K562 (cell line): ENCODE results near the gene ARHGEF17. TPM values are rescaled to one million over a fixed set of nuclear protein-coding genes. Genes with fewer than 3 reads are reported as not detected.

Experiments used
- ATAC-seq: fragments of 200-7000 bp; cut with Tn5 transposase; 3 replicates; pipeline ENCODE4 v1.9.1; 2020; ENCODE audit warnings: moderate library complexity
- BruUV-seq: library from RNA; stranded (reverse); fragments of 400-500 nt; replicated peaks from 2 replicates; lab custom pipeline; 2021; lab: Mats Ljungman, UMichigan
- CTCF ChIA-PET: fragments of 300-600 bp; formaldehyde crosslinking; extraction: SDS; loops from one replicate; lab custom pipeline; 2021; ENCODE audit warnings: low intra/inter-chr PET ratio; lab: Yijun Ruan, JAX
- POLR2A ChIA-PET: fragments of 300-600, 350-650 bp; sonication (Branson Sonifier 250); formaldehyde crosslinking; extraction: SDS; loops from one replicate; lab custom pipeline; 2021; ENCODE audit warnings: antibody characterized with exemption, inconsistent platforms; lab: Yijun Ruan, JAX
- DNase-seq, 4 experiments: peaks; one replicate each; pipeline versions ENCODE4 v3.0.0 to v3.0.0-alpha.2; 2011 to 2018; ENCODE audit warnings: low spot score in 3 of 4, mixed read lengths in 3 of 4; ENCODE audit errors: extremely low read depth in 1 of 4
- FAIRE-seq: peaks from 2 replicates; lab custom pipeline; 2011; peaks lifted over from hg19 to GRCh38; lab: Jason Lieb, UNC
- H2AFZ ChIP-seq: 2 replicates; pipeline ENCODE4 v1.6.0; 2011; ENCODE audit warnings: low read depth, low read length, control low read depth, inconsistent platforms
- H3K27ac ChIP-seq: fragments of 200-600 bp; 3 replicates; pipeline ENCODE4 v1.8.0; 2011; ENCODE audit warnings: low read depth, mild to moderate bottlenecking, control low read depth, inconsistent platforms, low read length, moderate library complexity, mixed read lengths; ENCODE audit errors: extremely low read depth
- H3K27me3 ChIP-seq, 2 experiments: fragments of 300-600 bp in 1 of 2; 2 replicates in 1 of 2; 3 replicates in 1 of 2; pipeline versions ENCODE4 v1.6.0 to v1.8.0; 2011; ENCODE audit warnings: inconsistent platforms in 2 of 2, low read length in 2 of 2, mild to moderate bottlenecking in 1 of 2, mixed read lengths in 1 of 2, moderate library complexity in 1 of 2; ENCODE audit not compliant: control insufficient read depth in 2 of 2, insufficient read depth in 2 of 2
- H3K36me3 ChIP-seq: fragments of 300-600 bp; 3 replicates; pipeline ENCODE4 v1.8.0; 2011; ENCODE audit warnings: mild to moderate bottlenecking, low read length, inconsistent platforms; ENCODE audit not compliant: control insufficient read depth, insufficient read depth
- H3K4me1 ChIP-seq, 2 experiments: fragments of 200-600 bp in 1 of 2; replicated peaks in 1 of 2; 2 replicates in 1 of 2; 3 replicates in 1 of 2; pipeline versions ENCODE4 v1.5.1 to v1.8.0; 2011; ENCODE audit warnings: inconsistent platforms in 2 of 2, low read length in 2 of 2, mild to moderate bottlenecking in 1 of 2, mixed read lengths in 1 of 2, moderate library complexity in 1 of 2; ENCODE audit not compliant: control insufficient read depth in 2 of 2, insufficient read depth in 2 of 2
- H3K4me2 ChIP-seq: 2 replicates; pipeline ENCODE4 v1.6.1; 2011; ENCODE audit warnings: low read length, control low read depth, inconsistent platforms, mixed read lengths; ENCODE audit not compliant: insufficient read depth
- H3K4me3 ChIP-seq: fragments of 200-600 bp; sonication (generic), shearing (Covaris generic); 2 replicates; pipeline ENCODE4 v1.5.1; 2016; ENCODE audit warnings: control low read depth, inconsistent platforms
- H3K79me2 ChIP-seq: fragments of 200-600 bp; 3 replicates; pipeline ENCODE4 v1.8.0; 2011; ENCODE audit warnings: low read length, inconsistent platforms; ENCODE audit not compliant: control insufficient read depth, insufficient read depth
- H3K9ac ChIP-seq, 2 experiments: 2 replicates each; pipeline versions ENCODE4 v1.6.0 to v1.6.1; 2011; ENCODE audit warnings: low read depth in 2 of 2, low read length in 2 of 2, control low read depth in 1 of 2, inconsistent platforms in 1 of 2, mild to moderate bottlenecking in 1 of 2, mixed read lengths in 1 of 2; ENCODE audit not compliant: insufficient read depth in 1 of 2
- H3K9me1 ChIP-seq: one replicate; pipeline ENCODE4 v1.6.0; 2011; ENCODE audit warnings: inconsistent platforms, mild to moderate bottlenecking, low read length, moderate library complexity; ENCODE audit not compliant: control insufficient read depth, insufficient read depth
- H3K9me3 ChIP-seq: replicated peaks from 2 replicates; pipeline ENCODE4 v1.5.1; 2011; ENCODE audit warnings: low read depth, low read length, inconsistent platforms; ENCODE audit not compliant: control insufficient read depth, insufficient read depth
- H4K20me1 ChIP-seq: replicated peaks from 2 replicates; pipeline ENCODE4 v1.6.1; 2011; ENCODE audit warnings: low read length, inconsistent platforms, mixed read lengths; ENCODE audit not compliant: control insufficient read depth, insufficient read depth
- CBX8 ChIP-seq: fragments of 200-600 bp; sonication (generic); IDR thresholded peaks from 2 replicates; pipeline ENCODE4 v1.6.1; 2012; ENCODE audit warnings: borderline replicate concordance, mixed run types, low read depth, mild to moderate bottlenecking, moderate library complexity, mixed read lengths, low read length, control low read depth, inconsistent platforms; ENCODE audit not compliant: poor library complexity, severe bottlenecking; ENCODE audit errors: extremely low read depth
- CTCF ChIP-seq, 3 experiments: IDR thresholded peaks in 2 of 3; conservative IDR thresholded peaks in 1 of 3; 2 replicates each; pipeline ENCODE4 v1.5.1; 2011 to 2012; ENCODE audit warnings: low read length in 3 of 3, mild to moderate bottlenecking in 3 of 3, control low read depth in 2 of 3, improper control_type of control experiment in 1 of 3, inconsistent platforms in 1 of 3, low read depth in 1 of 3, mixed read lengths in 1 of 3, moderate library complexity in 1 of 3; ENCODE audit not compliant: insufficient read depth in 2 of 3
- EHMT2 ChIP-seq: fragments of 450-650 bp; IDR thresholded peaks from 2 replicates; pipeline ENCODE4 v1.6.1; 2018; ENCODE audit warnings: antibody characterized with exemption
- FIP1L1 ChIP-seq: fragments of 200-400 bp; formaldehyde crosslinking; IDR thresholded peaks from 2 replicates; pipeline ENCODE4 v1.6.1; 2018; ENCODE audit warnings: mild to moderate bottlenecking, low read depth, low read length; ENCODE audit not compliant: poor library complexity, severe bottlenecking
- LEF1 ChIP-seq: fragments of 450-650 bp; IDR thresholded peaks from 2 replicates; pipeline ENCODE4 v1.6.1; 2016; ENCODE audit warnings: mild to moderate bottlenecking
- REST ChIP-seq, 2 experiments: fragments of 450-650 bp; formaldehyde crosslinking in 1 of 2; IDR thresholded peaks; 2 replicates each; pipeline versions ENCODE4 v1.4.0 to v1.6.1; 2014 to 2020; ENCODE audit warnings: mild to moderate bottlenecking in 2 of 2, borderline replicate concordance in 1 of 2, low read depth in 1 of 2
- WGBS: fragments of 100-300 bp; shearing (Covaris generic); methylation state at CpG from one replicate; pipeline ENCODE4 v1.1.6; 2016; ENCODE audit warnings: low coverage, mixed read lengths; ENCODE audit not compliant: insufficient coverage; ENCODE audit errors: missing lambda C conversion rate; 5-methylcytosine and 5-hydroxymethylcytosine counted together
- in situ Hi-C: fragments of 300-500 bp; cut with MboI; formaldehyde crosslinking; loops from 4 replicates; pipeline ENCODE4 v1.15.0; 2018; ENCODE audit warnings: inconsistent platforms, mixed read lengths
- intact Hi-C: fragments of 100-400 bp; cut with micrococcal nuclease; formaldehyde crosslinking; loops from 2 replicates; pipeline ENCODE4 v1.14.2; 2022
- polyA plus RNA-seq, 8 experiments: library from polyadenylated mRNA; depleted of rRNA in 4 of 8; stranded (reverse) in 5 of 8; unstranded in 3 of 8; fragments of >200 nt; fragmentation: Nextera tagmentation in 2 of 8; fragmentation: Illumina TruSeq in 1 of 8; extraction: Ambion mirVana in 2 of 8; extraction: Trizol in 1 of 8; gene quantifications; 2 replicates each; pipeline versions ENCODE4 v1.2.1 to v1.2.3, GENCODE V29; 2011 to 2014; ENCODE audit warnings: inconsistent platforms in 1 of 8, missing spikeins in 1 of 8
- total RNA-seq, 7 experiments: library from RNA; depleted of rRNA in 6 of 7; stranded (reverse); fragments of >200 nt in 6 of 7; fragmentation: Illumina TruSeq in 2 of 7; extraction: Trizol in 2 of 7; gene quantifications; 2 replicates each; pipeline versions ENCODE4 v1.2.1 to v1.2.3, GENCODE V29; 2011 to 2021; ENCODE audit warnings: low replicate concordance in 1 of 7

Gene ARHGEF17
- total and polyA plus RNA-seq, 9 of the 15 experiments (the other 6 are each of a cell fraction or from before 2014, with no cell fraction given), result 0.04 to 0.68 (median 0.10) TPM; not detected in 2

- no peak for TF ChIP-seq CBX8
- no peak for TF ChIP-seq FIP1L1
Observed at GRCh38 chr11:73285721-73286120, 22.4 kb upstream of the ARHGEF17 start (continued).

- DNase-seq (no peak), FAIRE-seq (no peak), ATAC-seq (no peak)
- H3K4me2 ChIP-seq, result no peak overlapping the region
- in situ Hi-C loops (no loop called here), intact Hi-C loops (loop anchor here (5.0 kb wide), 1 partner anchor 454 kb away; no protein-coding TSS in a partner anchor)
- no peaks in the 10 kb centered on the region for H3K9me3 ChIP-seq
- peaks cover 5% of the 10 kb centered on the region for H3K9me1 ChIP-seq
- no peaks in the 10 kb centered on the region; the same call in 1 of the 2 replicates for H4K20me1 ChIP-seq
- no peaks in the 10 kb centered on the region for H3K36me3 ChIP-seq
- no peak overlapping the region for H2AFZ ChIP-seq
- no TSS peak for BruUV-seq
- H3K27me3 ChIP-seq, result peaks cover 0 to 3% of the 10 kb centered on the region in 2 experiments; a peak in 1 of 5 replicates
- H3K4me1 ChIP-seq, result peaks cover 19 to 23% of the 10 kb centered on the region in 2 experiments; a peak in 4 of 5 replicates
- no peak overlapping the region for H3K27ac ChIP-seq
- ChIA-PET POLR2A (interaction anchor here (1.0 kb wide), 1 partner anchor 16 kb away, joined by 4 read pairs; no protein-coding TSS in a partner anchor), CTCF (interaction anchor here (0.7 kb wide), 1 partner anchor 108 kb away, joined by 5 read pairs; no protein-coding TSS in a partner anchor)
- H3K4me3 ChIP-seq, result no peak overlapping the region
- TF ChIP-seq REST (IDR thresholded peaks at IDR 0.05; ENCODE audit: borderline replicate concordance) (peak; percentile 63), REST (CRISPR knock-in tag; IDR thresholded peaks at IDR 0.05; ENCODE audit: low read depth) (no peak), CTCF (IDR thresholded peaks at IDR 0.05 in 2 of 3, conservative IDR thresholded peaks at IDR 0.05 in 1 of 3; ENCODE audit: insufficient read depth in 2 of 3, low read depth in 1 of 3, low read length in 3 of 3) (peak in 2 of 3 experiments; percentile 3 to 9; a peak in 1 of 6 replicates), EHMT2 (peak; percentile 47; the same call in 1 of the 2 replicates), LEF1 (no peak)
- no peaks in the 10 kb centered on the region for H3K79me2 ChIP-seq
- no peak overlapping the region for H3K9ac ChIP-seq
- 33% methylated on average over 8 of the region's 9 CpGs for WGBS
Observed at GRCh38 chr11:73286240-73286810, 21.8 kb upstream of the ARHGEF17 start.
